BLaER1 treated with 17β-estradiol and CSF1 and Interleukin-3, amounts not matched to agents 10 nM and 100 nM (cell line): ENCODE data around the gene MACROD1.
A peak's percentile ranks its signal among the peaks of the same experiment; 100 is the strongest.

Experiments used
- H3K27ac ChIP-seq, 11 experiments: shearing (Covaris generic); formaldehyde crosslinking; 2 replicates each; pipeline ENCODE4 v1.8.1; 2022
- H3K27me3 ChIP-seq, 11 experiments: shearing (Covaris generic); formaldehyde crosslinking; 2 replicates each; pipeline ENCODE4 v1.8.1; 2022
- H3K36me3 ChIP-seq, 11 experiments: shearing (Covaris generic); formaldehyde crosslinking; 2 replicates each; pipeline ENCODE4 v1.8.1; 2022
- H3K4me1 ChIP-seq, 10 experiments: shearing (Covaris generic); formaldehyde crosslinking; 2 replicates each; pipeline ENCODE4 v1.8.1; 2022
- H3K4me2 ChIP-seq, 11 experiments: shearing (Covaris generic); formaldehyde crosslinking; 2 replicates each; pipeline ENCODE4 v1.8.1; 2022
- H3K4me3 ChIP-seq, 10 experiments: shearing (Covaris generic); formaldehyde crosslinking; 2 replicates each; pipeline ENCODE4 v1.8.1; 2022
- H3K9ac ChIP-seq, 11 experiments: shearing (Covaris generic); formaldehyde crosslinking; 2 replicates each; pipeline ENCODE4 v1.8.1; 2022
- H3K9me3 ChIP-seq, 11 experiments: shearing (Covaris generic); formaldehyde crosslinking; replicated peaks in 1 of 11; 2 replicates each; pipeline ENCODE4 v1.8.1; 2022
- H4K20me1 ChIP-seq, 11 experiments: shearing (Covaris generic); formaldehyde crosslinking; 2 replicates each; pipeline ENCODE4 v1.8.1; 2022
- Cebpa-rat ChIP-seq, 11 experiments: shearing (Covaris generic); IDR thresholded peaks; 2 replicates each; pipeline ENCODE4 v1.8.1; 2022

MACROD1 gene

DNA sequence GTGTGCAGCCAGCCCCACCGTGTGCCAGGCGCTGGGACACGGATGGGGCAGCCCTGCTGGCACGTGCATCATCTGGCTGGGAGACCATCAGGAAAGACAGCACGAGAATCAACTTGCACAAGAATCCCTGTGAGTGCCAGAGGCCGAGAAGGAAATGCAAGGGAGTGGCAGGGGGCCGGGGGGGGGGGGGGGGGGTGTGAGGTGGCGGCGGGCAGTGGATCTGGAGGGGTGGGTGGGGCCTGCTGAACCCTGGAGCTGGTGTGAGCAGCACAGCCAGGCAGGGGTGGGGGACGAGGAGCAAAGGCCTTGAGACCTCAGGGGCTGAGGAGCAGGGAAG, 144.2 kb downstream of the MACROD1 start:
- H3K4me2 ChIP-seq: peak overlapping the region; percentile 21 to 95 (median 77); a peak in 20 of 22 replicates
- no peaks in the 10 kb centered on the region for H3K9me3 ChIP-seq
- peak overlapping the region in 5 of 11 experiments; percentile 11 to 66 (median 40); a peak in 4 of 22 replicates for H3K9ac ChIP-seq
- H4K20me1 ChIP-seq: peaks cover 0 to 78% (median 9%) of the 10 kb centered on the region in 11 experiments; a peak in 8 of 22 replicates
- H3K4me1 ChIP-seq: peaks cover 21 to 74% (median 58%) of the 10 kb centered on the region in 10 experiments
- H3K27ac ChIP-seq: no peak overlapping the region; a peak in 1 of 22 replicates
- no peaks in the 10 kb centered on the region for H3K36me3 ChIP-seq
- H3K27me3 ChIP-seq: no peaks in the 10 kb centered on the region
- H3K4me3 ChIP-seq: no peak overlapping the region
- no peak for TF ChIP-seq Cebpa-rat (IDR thresholded peaks at IDR 0.05)

DNA sequence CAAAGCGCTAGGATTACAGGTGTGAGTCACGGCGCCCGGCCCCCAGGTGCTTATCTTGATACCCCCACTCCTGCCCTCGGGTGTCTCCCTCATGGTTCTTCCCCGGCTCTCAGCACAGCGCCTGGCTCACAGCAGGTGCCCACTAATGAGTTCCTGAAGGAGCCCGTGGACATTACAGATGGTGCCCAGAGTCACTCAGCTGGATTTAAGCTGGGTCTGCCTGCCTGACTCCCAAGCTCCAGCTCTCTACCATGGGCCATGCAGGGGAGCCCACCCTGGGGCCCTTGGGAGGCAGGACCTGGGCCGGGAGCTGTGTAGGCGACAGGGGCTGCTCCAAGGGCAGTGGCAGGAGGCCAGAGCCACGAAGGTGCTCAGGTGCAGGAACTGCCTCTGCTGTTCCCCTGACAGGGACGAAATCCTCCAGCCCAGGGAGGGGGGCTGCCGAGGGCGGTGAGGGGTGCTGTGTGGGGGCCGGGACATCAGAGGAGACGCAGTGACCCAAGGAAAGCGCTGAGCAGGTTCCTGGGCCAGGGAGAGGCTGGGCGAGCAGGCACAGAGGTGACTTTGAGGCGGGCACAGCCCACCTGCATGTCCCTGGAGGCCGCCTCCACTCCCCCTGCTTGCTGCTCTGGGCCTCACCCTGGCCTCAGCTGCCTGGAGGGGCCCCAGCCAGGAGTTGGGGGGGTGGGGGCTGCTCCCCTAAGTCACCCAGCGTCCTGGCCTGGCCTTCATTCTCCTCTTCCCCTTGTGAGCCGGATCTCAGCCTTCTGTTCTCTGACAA, 144.7 kb downstream of the MACROD1 start:
- no peak for TF ChIP-seq Cebpa-rat (IDR thresholded peaks at IDR 0.05)

DNA sequence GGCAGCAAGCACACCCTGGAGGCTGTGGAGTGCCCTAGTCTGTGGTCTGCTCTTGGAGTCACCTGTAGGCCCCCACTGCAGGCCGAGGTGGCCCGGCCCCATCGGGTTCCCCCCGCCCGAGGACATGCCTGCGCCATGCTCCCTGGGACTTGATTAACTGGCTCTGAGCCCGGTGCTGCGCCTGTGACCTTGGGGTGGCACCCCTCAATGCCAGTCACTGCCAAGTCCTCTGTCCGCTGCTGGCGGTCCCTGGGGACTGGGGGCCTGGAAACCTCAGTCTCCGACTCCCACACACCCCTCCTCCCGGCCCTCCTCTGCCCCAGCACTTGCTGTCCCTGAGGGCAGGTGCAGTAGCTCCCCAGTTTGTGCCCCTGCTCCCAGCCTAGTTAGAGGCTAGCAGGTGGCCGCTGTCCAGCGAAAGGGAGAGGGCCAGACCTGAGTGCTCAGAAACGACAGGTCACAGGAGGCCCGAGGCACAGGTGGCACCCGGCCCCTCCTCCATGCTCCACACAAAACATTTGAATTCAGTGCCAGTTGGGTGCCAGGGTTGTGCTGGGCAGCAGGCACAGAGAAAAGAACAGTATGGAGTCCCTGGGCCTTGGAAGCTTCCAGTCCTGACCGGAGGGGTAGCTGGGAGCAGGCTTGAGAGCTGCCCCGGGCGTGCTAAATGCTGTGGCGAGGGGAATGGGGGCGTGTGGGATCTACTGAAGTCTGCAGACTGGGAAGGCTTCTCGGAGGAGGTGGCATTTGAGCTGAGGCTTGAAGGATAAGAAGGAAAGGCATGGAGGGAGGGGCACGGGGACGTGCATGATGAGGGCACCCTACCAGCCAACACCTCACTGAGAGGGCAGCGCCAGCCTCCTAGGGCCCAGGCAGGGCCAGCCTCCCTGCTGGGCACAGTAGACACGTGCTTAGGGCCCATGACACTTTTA, 146.5 kb downstream of the MACROD1 start:
- Histone ChIP-seq H3K9ac (no peak overlapping the region), H3K27me3 (no peaks in the 10 kb centered on the region), H3K9me3 (no peaks in the 10 kb centered on the region), H3K4me1 (peaks cover 21 to 51% (median 42%) of the 10 kb centered on the region in 10 experiments), H3K36me3 (no peaks in the 10 kb centered on the region), H4K20me1 (peaks cover 0 to 72% (median 10%) of the 10 kb centered on the region in 11 experiments; a peak in 9 of 22 replicates), H3K4me3 (no peak overlapping the region), H3K4me2 (peak overlapping the region in 5 of 11 experiments; percentile 12 to 36 (median 24); a peak in 8 of 22 replicates), H3K27ac (no peak overlapping the region)
- TF ChIP-seq Cebpa-rat (IDR thresholded peaks at IDR 0.05): no peak

More for the DNA sequence above, 144.7 kb downstream of the MACROD1 start:
- no peaks in the 10 kb centered on the region for H3K36me3 ChIP-seq
- peaks cover 0 to 81% (median 10%) of the 10 kb centered on the region in 11 experiments; a peak in 8 of 22 replicates for H4K20me1 ChIP-seq
- no peaks in the 10 kb centered on the region for H3K27me3 ChIP-seq
- peaks cover 21 to 68% (median 54%) of the 10 kb centered on the region in 10 experiments for H3K4me1 ChIP-seq
- H3K4me2 ChIP-seq: peak overlapping the region; percentile 21 to 76 (median 52); a peak in 19 of 22 replicates
- H3K9me3 ChIP-seq: no peaks in the 10 kb centered on the region
- H3K27ac ChIP-seq: peak overlapping the region in 2 of 11 experiments; percentile 4 to 30; a peak in 3 of 22 replicates
- no peak overlapping the region for H3K4me3 ChIP-seq
- H3K9ac ChIP-seq: peak overlapping the region in 4 of 11 experiments; percentile 14 to 52 (median 30); a peak in 2 of 22 replicates

DNA sequence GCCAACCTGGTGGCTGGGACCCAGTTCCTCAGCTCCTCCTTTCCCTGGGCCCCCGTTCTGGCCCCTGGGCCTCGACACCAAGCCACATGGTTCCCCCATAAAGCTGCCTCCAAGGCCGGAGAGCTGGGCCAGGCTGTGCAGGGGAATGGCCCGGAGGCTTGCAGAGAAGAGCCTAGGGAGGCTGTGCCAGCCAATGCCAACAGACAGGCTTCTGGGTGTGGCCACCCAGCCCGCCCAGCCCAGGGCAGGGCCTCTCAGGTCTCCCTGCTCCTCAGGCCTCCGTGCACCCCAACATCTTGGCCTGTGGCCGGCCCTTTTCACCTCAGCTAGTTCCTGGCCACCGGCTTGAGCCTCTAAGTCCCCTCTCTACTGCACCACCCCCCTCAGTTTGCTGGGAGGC, 147.6 kb downstream of the MACROD1 start:
- Histone ChIP-seq H3K4me1 (peaks cover 10 to 40% (median 32%) of the 10 kb centered on the region in 10 experiments), H3K4me3 (no peak overlapping the region), H3K4me2 (peak overlapping the region in 1 of 11 experiments; percentile 12; a peak in 1 of 22 replicates), H3K9me3 (no peaks in the 10 kb centered on the region), H4K20me1 (peaks cover 0 to 70% (median 10%) of the 10 kb centered on the region in 11 experiments; a peak in 9 of 22 replicates), H3K36me3 (no peaks in the 10 kb centered on the region), H3K27me3 (no peaks in the 10 kb centered on the region), H3K9ac (no peak overlapping the region), H3K27ac (no peak overlapping the region)
- no peak for TF ChIP-seq Cebpa-rat (IDR thresholded peaks at IDR 0.05)

DNA sequence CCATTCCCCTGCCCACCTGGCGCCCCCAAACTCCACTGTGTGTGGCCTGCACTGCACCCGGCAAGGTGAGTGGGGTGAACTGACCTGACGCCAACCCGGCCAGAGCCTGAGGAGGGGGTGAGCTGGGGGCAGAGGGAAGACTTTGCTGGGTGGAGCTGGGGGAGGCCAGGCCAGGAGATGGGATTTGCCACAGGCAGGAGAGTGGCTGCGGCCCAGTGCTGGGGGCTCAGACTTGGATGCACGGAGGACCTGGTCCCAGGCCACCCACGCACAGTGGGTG, 148.0 kb downstream of the MACROD1 start:
- Histone ChIP-seq H3K27ac (no peak overlapping the region), H4K20me1 (peaks cover 0 to 71% (median 10%) of the 10 kb centered on the region in 11 experiments; a peak in 9 of 22 replicates), H3K4me2 (no peak overlapping the region), H3K9ac (no peak overlapping the region), H3K27me3 (no peaks in the 10 kb centered on the region), H3K9me3 (no peaks in the 10 kb centered on the region), H3K4me1 (peaks cover 10 to 36% (median 27%) of the 10 kb centered on the region in 10 experiments), H3K4me3 (no peak overlapping the region), H3K36me3 (no peaks in the 10 kb centered on the region)
- TF ChIP-seq Cebpa-rat (IDR thresholded peaks at IDR 0.05): no peak

DNA sequence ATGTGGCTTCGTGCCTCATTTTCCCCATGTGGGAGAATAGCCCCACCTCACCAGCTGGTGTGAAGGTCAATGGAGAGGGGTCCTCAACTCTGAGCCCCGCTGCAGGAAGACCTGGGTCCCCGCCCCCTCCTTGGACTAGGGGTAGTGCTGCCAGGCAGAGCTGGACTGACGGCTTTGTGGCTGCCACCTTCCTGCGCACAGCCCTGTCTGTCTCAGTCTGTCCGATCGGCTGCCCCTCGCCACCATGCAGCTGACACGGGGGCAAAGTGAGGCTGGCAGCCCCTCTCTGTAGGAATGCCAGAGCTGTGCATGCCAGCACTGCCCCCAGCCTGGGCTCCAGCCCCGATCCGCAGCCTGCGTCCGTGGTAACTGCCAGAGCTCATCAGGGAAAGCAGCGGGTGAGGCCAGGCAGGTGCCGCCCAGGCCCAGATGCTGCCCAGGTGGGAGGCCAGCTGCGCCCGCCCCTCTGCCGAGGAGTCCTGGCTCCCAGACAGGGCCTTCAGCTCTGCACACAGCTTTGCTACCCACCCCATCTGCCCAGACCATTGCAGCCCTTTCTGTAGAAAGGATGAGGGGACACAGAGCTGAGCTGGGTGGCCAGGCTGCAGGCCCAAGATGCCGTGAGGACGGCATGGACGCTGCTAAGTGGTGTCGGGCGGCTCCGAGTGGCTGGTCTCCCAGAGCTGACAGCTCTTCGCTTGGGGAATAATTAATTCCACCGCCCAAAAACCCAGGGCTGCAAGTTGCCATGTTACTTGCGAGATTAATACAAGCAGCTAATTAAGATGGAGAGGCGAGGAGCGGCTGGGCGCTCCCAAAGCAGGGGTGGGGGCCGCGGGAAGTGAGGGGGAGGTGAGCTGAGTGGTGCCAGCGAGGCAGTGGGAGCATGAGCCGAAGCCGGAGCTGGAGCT, 149.7 kb downstream of the MACROD1 start:
- Histone ChIP-seq H3K4me2 (no peak overlapping the region), H3K9me3 (peaks cover 0 to 3% (median 2%) of the 10 kb centered on the region in 11 experiments; a peak in 17 of 22 replicates), H3K27ac (no peak overlapping the region), H3K27me3 (no peaks in the 10 kb centered on the region), H3K4me1 (peaks cover under 1 to 20% (median 11%) of the 10 kb centered on the region in 10 experiments; a peak in 16 of 20 replicates), H3K4me3 (no peak overlapping the region), H4K20me1 (peaks cover 0 to 67% (median 10%) of the 10 kb centered on the region in 11 experiments; a peak in 9 of 22 replicates), H3K36me3 (peaks cover 0 to 1% (median 0%) of the 10 kb centered on the region in 11 experiments; a peak in 1 of 22 replicates), H3K9ac (no peak overlapping the region)
- no peak for TF ChIP-seq Cebpa-rat (IDR thresholded peaks at IDR 0.05)

DNA sequence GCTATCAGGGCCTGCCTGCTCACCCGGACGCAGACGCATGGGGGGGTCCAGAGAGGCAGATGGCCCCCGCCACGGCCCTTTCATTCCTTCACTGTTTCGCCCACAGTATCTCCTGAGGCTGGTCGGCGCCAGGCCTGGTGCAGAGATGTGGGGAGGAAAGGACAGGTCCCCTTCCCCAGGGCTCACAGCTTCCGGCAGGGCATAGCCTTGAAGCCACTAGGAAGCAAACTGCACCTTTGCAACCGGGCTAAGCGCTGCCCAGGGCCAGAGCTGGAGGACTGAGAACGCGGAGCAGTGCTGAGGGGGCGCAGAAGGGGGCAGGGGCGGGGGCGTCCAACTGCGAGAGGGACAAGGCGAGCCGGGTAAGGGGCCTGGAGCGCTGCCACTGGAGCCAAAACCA, 150.4 kb downstream of the MACROD1 start:
- no peaks in the 10 kb centered on the region for H3K27me3 ChIP-seq

DNA sequence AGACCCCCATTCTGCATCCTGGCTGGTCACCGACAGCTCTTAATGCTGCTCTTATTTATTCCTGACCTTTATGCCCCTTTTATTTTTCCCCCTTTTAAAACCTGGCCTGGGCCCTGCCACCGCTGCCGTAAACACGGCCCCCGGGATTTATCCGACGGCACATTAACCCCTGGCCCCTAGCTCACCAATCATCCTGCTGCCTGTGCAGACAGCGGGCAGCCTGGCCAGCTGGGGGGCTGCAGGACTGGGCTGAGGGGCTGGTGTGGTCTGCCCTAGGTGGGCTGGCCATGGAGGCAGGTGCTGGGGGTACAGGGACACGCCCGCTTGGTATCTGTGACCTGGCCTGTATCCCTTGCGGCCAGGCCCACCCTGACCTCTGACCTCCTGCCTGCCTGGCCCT, 151.6 kb downstream of the MACROD1 start:
- TF ChIP-seq Cebpa-rat (IDR thresholded peaks at IDR 0.05): no peak
- Histone ChIP-seq H3K9me3 (peaks cover 10 to 15% (median 14%) of the 10 kb centered on the region in 11 experiments), H3K4me2 (no peak overlapping the region), H4K20me1 (peaks cover 0 to 54% (median 2%) of the 10 kb centered on the region in 11 experiments; a peak in 9 of 22 replicates), H3K27ac (no peak overlapping the region), H3K4me1 (peaks cover 0 to 13% (median 6%) of the 10 kb centered on the region in 10 experiments; a peak in 11 of 20 replicates), H3K36me3 (peaks cover 0 to 10% (median 0%) of the 10 kb centered on the region in 11 experiments; a peak in 4 of 22 replicates), H3K27me3 (peaks cover 0 to 4% (median 0%) of the 10 kb centered on the region in 11 experiments; a peak in 5 of 22 replicates), H3K9ac (no peak overlapping the region), H3K4me3 (no peak overlapping the region)

More for the DNA sequence above, 150.4 kb downstream of the MACROD1 start:
- H3K4me2 ChIP-seq: no peak overlapping the region
- no peak for TF ChIP-seq Cebpa-rat (IDR thresholded peaks at IDR 0.05)
- H3K9ac ChIP-seq: no peak overlapping the region
- H3K4me3 ChIP-seq: no peak overlapping the region
- peaks cover 0 to 60% (median 9%) of the 10 kb centered on the region in 11 experiments; a peak in 9 of 22 replicates for H4K20me1 ChIP-seq
- H3K9me3 ChIP-seq: peaks cover 5 to 10% (median 8%) of the 10 kb centered on the region in 11 experiments
- peaks cover 0 to 16% (median 8%) of the 10 kb centered on the region in 10 experiments; a peak in 11 of 20 replicates for H3K4me1 ChIP-seq
- no peak overlapping the region for H3K27ac ChIP-seq
- peaks cover 0 to 8% (median 0%) of the 10 kb centered on the region in 11 experiments; a peak in 4 of 22 replicates for H3K36me3 ChIP-seq
